Transverse colon (tissue), 4 donors: ENCODE data around the gene DOCK2. TPM values are rescaled to one million over a fixed set of nuclear protein-coding genes. Genes with fewer than 3 reads are reported as not detected.

Experiments used
- DNase-seq: peaks from one replicate; pipeline ENCODE4 v3.0.0-alpha.2; 2019
- H3K27ac ChIP-seq, 4 donors: fragments of 200-600 bp; sonication (generic); 2 replicates each; pipeline ENCODE4 v1.5.1; 2016 to 2018; ENCODE audit warnings: inconsistent platforms in 4 of 4
- H3K27me3 ChIP-seq: fragments of 200-600 bp; sonication (generic); 2 replicates; pipeline ENCODE4 v1.5.1; 2017; ENCODE audit warnings: inconsistent platforms
- H3K36me3 ChIP-seq, 4 donors: fragments of 200-600 bp; sonication (generic); 2 replicates each; pipeline ENCODE4 v1.5.1; 2017 to 2019; ENCODE audit warnings: inconsistent platforms in 4 of 4
- H3K4me1 ChIP-seq, 4 donors: fragments of 200-600 bp; sonication (generic); 2 replicates each; pipeline ENCODE4 v1.5.1; 2017 to 2020; ENCODE audit warnings: inconsistent platforms in 4 of 4
- H3K4me3 ChIP-seq, 4 donors: fragments of 200-600 bp; sonication (generic); 1 replicate in 1 of 4; 2 replicates in 3 of 4; pipeline versions ENCODE4 v1.5.1 to v1.6.1; 2017 to 2019; ENCODE audit warnings: inconsistent platforms in 4 of 4
- H3K9me3 ChIP-seq, 2 donors: fragments of 200-600 bp; sonication (generic); 2 replicates each; pipeline ENCODE4 v1.5.1; 2017 to 2019; ENCODE audit warnings: inconsistent platforms in 2 of 2
- CTCF ChIP-seq, 5 experiments: fragments of 200-600 bp in 3 of 5; fragments of 450-650 bp in 2 of 5; sonication (generic) in 3 of 5; IDR thresholded peaks; 1 replicate in 2 of 5; 2 replicates in 3 of 5; pipeline ENCODE4 v1.5.1; 2016 to 2017; ENCODE audit warnings: antibody characterized with exemption in 5 of 5, inconsistent platforms in 3 of 5, mild to moderate bottlenecking in 2 of 5, moderate library complexity in 1 of 5
- EP300 ChIP-seq: sonication (generic); formaldehyde crosslinking; IDR thresholded peaks from one replicate; pipeline ENCODE4 v1.6.1; 2017; ENCODE audit warnings: antibody characterized with exemption, low read depth
- POLR2A ChIP-seq: fragments of 450-650 bp; IDR thresholded peaks from one replicate; pipeline ENCODE4 v1.6.1; 2016; ENCODE audit warnings: antibody characterized with exemption, mild to moderate bottlenecking, moderate library complexity
- POLR2AphosphoS5 ChIP-seq, 3 donors: sonication (generic); formaldehyde crosslinking; IDR thresholded peaks; one replicate each; pipeline ENCODE4 v1.6.1; 2016; ENCODE audit warnings: antibody characterized with exemption in 3 of 3
- WGBS, 2 donors: methylation state at CpG; one replicate each; pipeline ENCODE4 v1.1.5; 2018; ENCODE audit warnings: low coverage in 1 of 2; 5-methylcytosine and 5-hydroxymethylcytosine counted together
- in situ Hi-C, 4 donors: fragments of 200-750 bp; cut with MboI; loops; one replicate each; pipeline versions ENCODE4 v1.15.0 to v1.15.1; 2017; ENCODE audit warnings: low sequenced_read_pairs in 3 of 4, low pct_ligation_motif_present in 1 of 4, low pct_unique_long_range_greater_than_20kb in 1 of 4
- intact Hi-C: fragments of 100-400 bp; cut with DNase I; formaldehyde crosslinking; loops from one replicate; pipeline ENCODE4 v1.15.1; 2023; ENCODE audit warnings: low total_unique reads
- total RNA-seq, 4 donors: library from RNA; depleted of rRNA; stranded (reverse); fragments of >200 nt; gene quantifications; one replicate each; pipeline ENCODE4 v1.1.0, GENCODE V29; 2016

DOCK2 gene
- total RNA-seq, 4 donors from 2014 or later, result 8.3 to 24.0 (median 14.3) TPM

- DNase-seq, result no peak
- TF ChIP-seq CTCF (IDR thresholded peaks at IDR 0.05) (no peak), EP300 (no peak), POLR2A (no peak), POLR2AphosphoS5 (IDR thresholded peaks at IDR 0.05) (no peak)
- no peaks in the 10 kb centered on the region for H3K9me3 ChIP-seq
- no peaks in the 10 kb centered on the region for H3K27me3 ChIP-seq
- 92% methylated on average over 2 of the region's 2 CpGs; no CpG with 5 or more reads in 1 of the 2 donors for WGBS, 2 donors
- no peak overlapping the region for H3K4me3 ChIP-seq
- no peaks in the 10 kb centered on the region for H3K4me1 ChIP-seq
- intact Hi-C loops (no loop called here), in situ Hi-C loops (no loop called here)
- no peak overlapping the region for H3K27ac ChIP-seq
- no peaks in the 10 kb centered on the region for H3K36me3 ChIP-seq
Observed at GRCh38 chr5:170120576-170120975, 483.5 kb downstream of the DOCK2 start.

- H3K36me3 ChIP-seq, result no peaks in the 10 kb centered on the region
- WGBS, 2 donors, result 68 to 70% methylated on average over 2 to 7 of the region's 7 CpGs
- in situ Hi-C loops (no loop called here), intact Hi-C loops (no loop called here)
- H3K27me3 ChIP-seq, result no peaks in the 10 kb centered on the region
- peaks cover 0 to 3% of the 10 kb centered on the region in 2 donors for H3K9me3 ChIP-seq
- no peak for TF ChIP-seq POLR2AphosphoS5 (IDR thresholded peaks at IDR 0.05)
- no peak for TF ChIP-seq EP300
- TF ChIP-seq POLR2A, result no peak
- TF ChIP-seq CTCF (IDR thresholded peaks at IDR 0.05), result no peak
- no peak overlapping the region for H3K27ac ChIP-seq
- no peak for DNase-seq
- H3K4me3 ChIP-seq, result no peak overlapping the region
- no peaks in the 10 kb centered on the region for H3K4me1 ChIP-seq
Observed at GRCh38 chr5:170121321-170121720, 484.2 kb downstream of the DOCK2 start.

DNA sequence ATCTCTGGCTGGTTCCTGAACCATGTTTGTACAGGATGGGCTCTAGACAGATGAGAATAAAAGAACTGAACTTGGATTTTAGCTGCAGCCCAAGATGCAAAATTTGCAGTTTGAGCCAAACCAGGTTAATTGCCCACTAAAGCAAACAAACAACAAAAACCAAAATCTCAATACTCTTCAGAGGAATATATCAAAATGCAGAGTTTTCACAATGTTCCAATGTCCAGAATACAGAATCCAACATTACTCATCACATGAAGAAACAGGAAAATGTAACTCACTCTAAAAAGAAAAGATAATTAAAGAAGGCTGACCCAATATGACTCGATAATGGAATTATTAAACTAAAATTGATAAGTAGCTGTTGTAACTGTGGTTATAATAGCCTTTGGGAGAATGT is 489.0 kb downstream of the DOCK2 start:
- peaks cover 4 to 8% of the 10 kb centered on the region in 2 donors for H3K9me3 ChIP-seq
- no peak for TF ChIP-seq POLR2A
- TF ChIP-seq CTCF (IDR thresholded peaks at IDR 0.05), result no peak
- TF ChIP-seq EP300, result no peak
- no peak for TF ChIP-seq POLR2AphosphoS5 (IDR thresholded peaks at IDR 0.05)
- H3K36me3 ChIP-seq, result no peaks in the 10 kb centered on the region
- in situ Hi-C loops (no loop called here), intact Hi-C loops (no loop called here)
- H3K27ac ChIP-seq, result no peak overlapping the region
- 69 to 84% methylated on average over 1 of the region's 1 CpG for WGBS, 2 donors
- no peaks in the 10 kb centered on the region for H3K4me1 ChIP-seq
- no peak for DNase-seq
- H3K4me3 ChIP-seq, result no peak overlapping the region
- no peaks in the 10 kb centered on the region for H3K27me3 ChIP-seq

DNA sequence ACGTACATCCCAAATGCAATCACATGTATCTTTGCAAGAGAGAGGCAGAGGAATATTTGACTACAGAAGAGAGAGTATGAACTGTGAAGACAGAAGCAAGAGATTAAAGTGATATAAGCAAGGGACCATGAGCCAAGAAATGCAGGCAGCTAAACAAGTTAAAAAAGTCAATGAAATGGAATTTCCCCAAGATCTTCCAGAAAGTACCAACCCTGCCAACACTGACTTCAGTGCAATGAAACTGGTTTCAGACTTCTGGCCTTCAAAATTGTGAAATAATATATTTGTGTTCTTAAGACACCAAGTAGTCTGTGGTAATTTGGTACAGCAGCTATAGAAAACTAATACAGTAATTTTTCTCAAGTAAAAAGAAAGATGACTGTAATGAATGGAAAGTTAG is 489.6 kb downstream of the DOCK2 start:
- H3K27ac ChIP-seq, result no peak overlapping the region
- no peak overlapping the region for H3K4me3 ChIP-seq
- no peak for TF ChIP-seq POLR2AphosphoS5 (IDR thresholded peaks at IDR 0.05)
- no peak for TF ChIP-seq EP300
- intact Hi-C loops, result no loop called here
- no peak for DNase-seq
- WGBS, 2 donors, result 38 to 56% methylated on average over 1 of the region's 1 CpG
- H3K4me1 ChIP-seq, result no peaks in the 10 kb centered on the region
- H3K9me3 ChIP-seq, result peaks cover 4 to 8% of the 10 kb centered on the region in 2 donors
- H3K27me3 ChIP-seq, result no peaks in the 10 kb centered on the region
- H3K36me3 ChIP-seq, result no peaks in the 10 kb centered on the region
- in situ Hi-C loops, result no loop called here

GRCh38 chr5:170131235-170131634 is 494.2 kb downstream of the DOCK2 start:
- Histone ChIP-seq H3K9me3 (peaks cover 4 to 5% of the 10 kb centered on the region in 2 donors), H3K4me3 (no peak overlapping the region), H3K4me1 (no peaks in the 10 kb centered on the region), H3K36me3 (no peaks in the 10 kb centered on the region), H3K27ac (no peak overlapping the region), H3K27me3 (no peaks in the 10 kb centered on the region)
- 67% methylated on average over 3 of the region's 3 CpGs for WGBS, 2 donors
- in situ Hi-C loops, result no loop called here
- intact Hi-C loops, result no loop called here
- no peak for TF ChIP-seq POLR2AphosphoS5 (IDR thresholded peaks at IDR 0.05)
- TF ChIP-seq EP300, result no peak
- TF ChIP-seq POLR2A, result no peak
- no peak for TF ChIP-seq CTCF (IDR thresholded peaks at IDR 0.05)
- no peak for DNase-seq
